B cell (primary cell): ENCODE measurements around the gene HOXB6. TPM values are rescaled to one million over a fixed set of nuclear protein-coding genes. Genes with fewer than 3 reads are reported as not detected.

Source experiments
- ATAC-seq: fragments of 200-7000 bp; cut with Tn5 transposase; one replicate; pipeline ENCODE4 v1.10.0; 2021; ENCODE audit warnings: low read depth, mild to moderate bottlenecking, moderate number of reproducible peaks, moderate library complexity
- CTCF ChIA-PET: fragments of 350-600 bp; sonication (Branson Sonifier 250); formaldehyde crosslinking; loops from one replicate; lab custom pipeline; 2021; ENCODE audit warnings: antibody characterized with exemption, inconsistent platforms; lab: Charles Lee
- POLR2A ChIA-PET: fragments of 350-600 bp; sonication (Branson Sonifier 250); formaldehyde crosslinking; loops from one replicate; lab custom pipeline; 2021; ENCODE audit warnings: antibody characterized with exemption; lab: Charles Lee
- DNase-seq: peaks from one replicate; pipeline ENCODE4 v3.0.0; 2013
- H2AFZ ChIP-seq: 2 replicates; pipeline ENCODE4 v1.6.1; 2012; ENCODE audit warnings: mild to moderate bottlenecking, low read depth, low read length; ENCODE audit not compliant: insufficient read depth, poor library complexity, severe bottlenecking
- H3K27ac ChIP-seq, 2 donors: 1 replicate in 1 of 2; 2 replicates in 1 of 2; pipeline ENCODE4 v1.5.1; 2012 to 2013; ENCODE audit warnings: low read length in 2 of 2, mild to moderate bottlenecking in 2 of 2, moderate library complexity in 1 of 2
- H3K27me3 ChIP-seq, 4 experiments: fragments of 200-600 bp in 1 of 4; sonication (generic) in 1 of 4; replicated peaks in 1 of 4; 1 replicate in 2 of 4; 2 replicates in 2 of 4; pipeline versions ENCODE4 v1.6.1 to v1.7.0; 2013 to 2016; ENCODE audit warnings: low read length in 3 of 4, mild to moderate bottlenecking in 2 of 4, mixed read lengths in 1 of 4, moderate library complexity in 1 of 4; ENCODE audit not compliant: insufficient read depth in 4 of 4, control insufficient read depth in 3 of 4; ENCODE audit errors: control extremely low read depth in 1 of 4
- H3K36me3 ChIP-seq, 2 experiments: replicated peaks in 1 of 2; 1 replicate in 1 of 2; 2 replicates in 1 of 2; pipeline versions ENCODE4 v1.6.1 to v1.7.1; 2013; ENCODE audit warnings: low read length in 1 of 2; ENCODE audit not compliant: insufficient read depth in 2 of 2, control insufficient read depth in 1 of 2; ENCODE audit errors: control extremely low read depth in 1 of 2, extremely low read depth in 1 of 2
- H3K4me1 ChIP-seq, 2 donors: fragments of 200-600 bp in 1 of 2; sonication (generic) in 1 of 2; 1 replicate in 1 of 2; 2 replicates in 1 of 2; pipeline versions ENCODE4 v1.5.1 to v1.6.1; 2013 to 2017; ENCODE audit warnings: low read length in 2 of 2; ENCODE audit not compliant: control insufficient read depth in 2 of 2, insufficient read depth in 2 of 2
- H3K4me2 ChIP-seq: replicated peaks from 2 replicates; pipeline ENCODE3; 2012; ENCODE audit warnings: mild to moderate bottlenecking, low read depth, low read length; ENCODE audit not compliant: poor library complexity, severe bottlenecking
- H3K4me3 ChIP-seq, 5 experiments: fragments of 200-600 bp in 1 of 5; sonication (generic) in 1 of 5; 1 replicate in 3 of 5; 2 replicates in 2 of 5; pipeline versions ENCODE4 v1.5.1 to v1.7.0; 2011 to 2016; ENCODE audit warnings: low read length in 4 of 5, mild to moderate bottlenecking in 4 of 5, low read depth in 2 of 5, control low read depth in 1 of 5, moderate library complexity in 1 of 5; ENCODE audit not compliant: insufficient read depth in 1 of 5; ENCODE audit errors: control extremely low read depth in 1 of 5, extremely low read depth in 1 of 5
- H3K79me2 ChIP-seq: fragments of 200-600 bp; sonication (generic); one replicate; pipeline ENCODE4 v1.6.0; 2016; ENCODE audit warnings: low read length; ENCODE audit not compliant: control insufficient read depth, insufficient read depth
- H3K9ac ChIP-seq: fragments of 200-600 bp; sonication (generic); 2 replicates; pipeline ENCODE4 v1.6.1; 2017; ENCODE audit warnings: mild to moderate bottlenecking, low read length, moderate library complexity
- H3K9me3 ChIP-seq, 3 donors: one replicate each; pipeline versions ENCODE4 v1.6.1 to v1.7.1; 2013; ENCODE audit warnings: low read length in 2 of 3; ENCODE audit not compliant: control insufficient read depth in 2 of 3, insufficient read depth in 1 of 3; ENCODE audit errors: control extremely low read depth in 1 of 3
- H4K20me1 ChIP-seq: 2 replicates; pipeline ENCODE4 v1.6.0; 2012; ENCODE audit warnings: mild to moderate bottlenecking, low read length; ENCODE audit not compliant: insufficient read depth, control insufficient read depth, poor library complexity, severe bottlenecking
- H3K27ac Mint-ChIP-seq: one replicate; pipeline ENCODE4 v1.8.0; 2021; ENCODE audit warnings: mixed read lengths
- H3K27me3 Mint-ChIP-seq: one replicate; pipeline ENCODE4 v1.8.0; 2021; ENCODE audit warnings: mixed read lengths
- H3K4me1 Mint-ChIP-seq: one replicate; pipeline ENCODE4 v1.8.0; 2021; ENCODE audit warnings: mixed read lengths
- H3K4me3 Mint-ChIP-seq: one replicate; pipeline ENCODE4 v1.8.0; 2021; ENCODE audit warnings: mixed read lengths
- H3K9me3 Mint-ChIP-seq: one replicate; pipeline ENCODE4 v1.8.0; 2022; ENCODE audit warnings: mixed read lengths; ENCODE audit not compliant: insufficient read depth
- CTCF ChIP-seq: fragments of 200-600 bp; IDR thresholded peaks from one replicate; pipeline ENCODE4 v1.8.0; 2022; ENCODE audit warnings: antibody characterized with exemption, mild to moderate bottlenecking
- EZH2 ChIP-seq: IDR thresholded peaks from 2 replicates; pipeline ENCODE4 v1.6.1; 2012; ENCODE audit warnings: borderline replicate concordance, low read depth, mild to moderate bottlenecking, moderate library complexity, low read length; ENCODE audit not compliant: insufficient read depth, poor library complexity, severe bottlenecking
- whole genome bisulfite sequencing: methylation state at CpG from one replicate; pipeline ENCODE4 v1.1.5; 2013; ENCODE audit warnings: missing lambda C conversion rate; ENCODE audit not compliant: insufficient coverage; 5-methylcytosine and 5-hydroxymethylcytosine counted together
- intact Hi-C: fragments of 100-400 bp; cut with micrococcal nuclease; formaldehyde crosslinking; loops from one replicate; pipeline ENCODE4 v1.10.0; 2022
- polyA plus RNA-seq: library from polyadenylated mRNA; depleted of rRNA; stranded (reverse); fragments of >200 nt; gene quantifications from 2 replicates; pipeline ENCODE4 v1.2.3, GENCODE V29; 2012
- total RNA-seq, 2 donors: library from RNA; stranded (reverse); fragments of 120-200 nt in 1 of 2; gene quantifications; 1 replicate in 1 of 2; 2 replicates in 1 of 2; pipeline versions ENCODE4 v1.2.3 to v1.2.4, GENCODE V29; 2013 to 2022

HOXB6 gene
- total and polyA plus RNA-seq, 2 donors (not counting 1 experiment from before 2014, with no cell fraction given), result 0.10 TPM; not detected in 1

GRCh38 chr17:48627118-48627597 lies 22.4 kb upstream of the HOXB6 start:
- Histone ChIP-seq H3K4me2 (peak overlapping the region; percentile 97), H3K9me3 (peaks cover 0 to 9% (median 0%) of the 10 kb centered on the region in 3 donors), H3K27me3 (peaks cover 0 to 96% (median 68%) of the 10 kb centered on the region in 4 experiments), H3K79me2 (no peaks in the 10 kb centered on the region), H2AFZ (no peak overlapping the region), H3K36me3 (no peaks in the 10 kb centered on the region), H3K9ac (no peak overlapping the region), H4K20me1 (no peaks in the 10 kb centered on the region), H3K4me1 (peaks cover 26 to 30% of the 10 kb centered on the region in 2 donors), H3K27ac (no peak overlapping the region), H3K4me3 (no peak overlapping the region)
- no CpG with 5 or more reads among the region's 5 CpGs for WGBS
- H3K4me1 Mint-ChIP-seq, result peaks cover 21% of the 10 kb centered on the region
- ChIA-PET POLR2A (no interaction called here), CTCF (interaction anchor here (0.7 to 1.4 kb wide), 3 partner anchors 9 to 449 kb away, joined by 3 to 6 read pairs (median 5); no protein-coding TSS in a partner anchor)
- peak overlapping the region; percentile 80 for H3K4me3 Mint-ChIP-seq
- intact Hi-C loops, result no loop called here
- no peak for DNase-seq
- peaks cover 78% of the 10 kb centered on the region for H3K27me3 Mint-ChIP-seq
- ATAC-seq, result no peak
- H3K9me3 Mint-ChIP-seq, result no peaks in the 10 kb centered on the region
- H3K27ac Mint-ChIP-seq, result no peak overlapping the region
- TF ChIP-seq EZH2 (no peak), CTCF (no peak)
